Ecto neural progenitor cell (in vitro differentiated cells): ENCODE data around the gene FRMD4B.

Source experiments
- DNase-seq: peaks from one replicate; pipeline ENCODE4 v3.0.0-alpha.2; 2018; ENCODE audit warnings: low spot score

FRMD4B gene

DNA sequence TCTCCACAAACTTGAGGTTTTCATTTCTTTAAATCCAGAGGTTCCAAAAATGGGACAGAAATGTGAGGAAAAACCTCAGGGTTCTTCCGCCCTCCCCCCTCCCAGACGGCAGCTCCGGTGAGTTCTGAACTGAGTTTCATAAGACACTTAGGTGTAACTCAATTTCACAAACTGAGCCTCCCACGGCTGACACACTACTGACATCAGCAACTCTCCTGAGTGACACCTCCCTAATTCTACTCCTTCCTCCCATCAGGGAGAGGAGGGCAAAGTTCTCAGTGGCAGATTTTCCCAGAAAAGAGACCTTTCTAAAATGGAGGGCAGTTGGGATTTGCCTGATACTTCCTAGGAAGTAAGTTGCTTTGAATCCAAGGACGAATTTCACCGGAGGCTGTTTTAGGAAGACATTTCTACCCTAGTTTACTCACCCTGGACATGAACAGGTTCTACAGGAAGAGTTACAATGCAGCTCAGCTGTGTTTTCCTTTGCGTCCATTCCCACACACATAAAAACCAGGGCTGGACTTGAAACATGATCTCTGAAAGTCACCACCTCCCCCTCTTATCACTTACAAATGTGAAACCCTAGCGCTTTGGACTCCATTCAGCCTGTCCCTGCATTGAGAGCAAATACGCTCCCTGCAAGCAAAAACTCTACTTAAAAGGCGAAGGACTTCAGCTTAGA lies 185.4 kb downstream of the FRMD4B start:
- peak; percentile 52 for DNase-seq

DNA sequence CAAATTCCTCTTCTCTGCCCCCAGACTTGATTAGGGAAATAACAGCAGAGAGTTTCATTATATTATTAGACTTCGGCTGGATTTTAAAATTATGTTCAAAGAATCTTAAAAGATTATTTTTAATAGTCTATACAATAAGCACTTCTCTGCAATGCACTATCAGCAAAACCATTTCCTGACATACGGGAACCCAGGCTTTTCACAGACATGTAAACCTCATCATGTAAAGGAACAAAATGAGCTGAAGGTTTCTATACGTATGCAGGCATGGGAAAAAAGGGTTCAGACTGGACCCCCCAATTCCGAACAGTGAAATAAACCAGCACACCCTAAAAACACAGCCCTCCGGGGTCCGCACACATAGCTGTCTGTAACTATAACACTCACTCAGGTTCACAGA lies 185.9 kb downstream of the FRMD4B start:
- DNase-seq = no peak

DNA sequence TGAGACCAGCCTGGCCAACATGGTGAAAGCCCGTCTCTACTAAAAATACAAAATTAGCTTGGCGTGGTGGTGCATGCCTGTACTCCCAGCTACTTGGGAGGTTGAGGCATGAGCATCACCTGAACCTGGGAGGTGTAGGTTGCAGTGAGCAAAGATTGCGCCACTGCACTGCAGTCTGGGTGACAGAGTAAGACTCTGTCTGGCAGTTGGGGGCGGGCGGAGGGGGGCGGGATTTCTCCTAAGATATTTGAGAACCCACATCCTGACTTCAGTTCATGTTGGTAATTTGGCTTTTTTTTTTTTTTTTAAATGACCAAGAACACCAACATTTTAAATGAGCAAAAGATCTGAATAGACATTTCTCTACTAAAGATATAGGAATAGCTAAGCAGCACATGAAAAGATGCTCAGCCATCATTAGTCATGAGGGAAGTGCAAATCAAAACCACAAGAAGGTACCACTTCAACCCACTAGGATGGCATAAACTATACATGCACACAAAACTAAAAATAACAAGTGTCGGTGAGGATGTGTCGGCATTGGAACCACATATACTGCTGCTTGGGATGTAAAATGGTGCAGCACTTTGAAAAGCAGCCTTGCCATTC lies 187.9 kb downstream of the FRMD4B start:
- no peak for DNase-seq

DNA sequence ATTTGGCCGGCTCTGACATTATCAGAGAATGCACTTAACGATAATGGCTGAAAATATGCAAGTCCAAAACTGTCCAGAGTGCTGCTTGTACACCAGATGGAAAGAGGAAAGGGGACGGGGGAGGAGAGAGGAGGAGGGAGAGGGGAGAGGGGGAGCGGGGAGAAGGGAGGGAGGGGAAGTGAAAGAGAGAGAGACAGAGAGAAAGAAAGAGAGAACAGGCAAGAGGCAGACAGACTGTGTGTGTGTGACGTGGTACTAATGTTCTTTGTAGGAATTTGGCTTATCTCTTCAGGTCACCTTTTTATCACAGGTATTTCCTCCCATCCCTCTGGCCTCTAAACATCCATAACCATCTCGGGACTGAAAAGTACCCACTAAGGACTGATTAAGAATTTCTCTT lies 188.4 kb downstream of the FRMD4B start:
- DNase-seq = no peak

DNA sequence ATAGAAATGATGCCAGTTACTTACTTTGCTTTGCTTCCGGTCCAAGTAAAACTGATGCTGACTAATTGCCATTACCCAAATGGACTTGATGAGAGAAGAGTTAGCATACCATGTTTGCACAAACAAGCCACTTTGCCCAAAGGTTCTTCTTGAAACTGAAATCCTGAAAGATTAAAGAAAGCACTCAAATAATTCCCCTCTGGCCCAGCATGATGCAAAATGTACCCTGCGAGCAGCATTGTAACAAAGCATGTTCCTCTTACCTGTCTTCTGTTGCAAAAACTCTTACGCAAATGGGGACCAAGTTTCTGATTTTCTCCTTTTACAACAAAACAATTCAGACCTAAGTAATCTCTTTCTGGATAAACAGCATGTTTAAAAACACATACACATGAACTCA lies 189.0 kb downstream of the FRMD4B start:
- no peak for DNase-seq

DNA sequence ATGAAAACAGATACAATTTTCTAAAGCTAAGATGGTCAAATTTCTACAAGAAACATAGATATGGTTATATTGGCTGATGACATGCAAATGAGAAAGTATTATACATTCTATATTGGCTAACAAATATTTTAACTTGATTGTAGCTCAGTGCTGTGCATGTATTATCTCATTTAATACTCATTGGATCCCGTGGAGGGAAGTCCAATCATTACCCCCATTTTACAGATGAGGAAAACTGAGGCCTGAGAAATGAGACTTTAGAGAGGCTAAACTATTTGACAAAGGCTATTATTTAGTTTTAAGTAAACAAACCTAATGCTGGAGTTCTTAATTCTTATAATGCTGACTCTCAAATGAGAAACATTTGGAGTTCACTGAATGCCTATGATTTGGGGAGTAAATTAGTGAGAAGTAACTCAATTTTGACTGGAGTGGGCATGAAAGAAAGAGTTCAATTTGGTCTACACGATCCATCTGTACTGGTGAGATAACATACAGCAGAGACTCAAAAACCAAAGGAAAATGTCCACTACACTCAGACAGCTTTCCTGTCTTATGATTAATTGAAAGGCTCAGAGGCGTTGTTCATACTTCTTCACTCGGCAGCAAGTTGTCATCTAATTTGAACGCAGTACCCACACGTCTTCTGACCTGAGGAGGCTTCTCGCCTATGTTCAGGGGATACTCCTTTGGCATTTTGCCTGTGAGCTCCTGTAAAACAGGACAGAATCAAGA lies 191.3 kb downstream of the FRMD4B start:
- no peak for DNase-seq

DNA sequence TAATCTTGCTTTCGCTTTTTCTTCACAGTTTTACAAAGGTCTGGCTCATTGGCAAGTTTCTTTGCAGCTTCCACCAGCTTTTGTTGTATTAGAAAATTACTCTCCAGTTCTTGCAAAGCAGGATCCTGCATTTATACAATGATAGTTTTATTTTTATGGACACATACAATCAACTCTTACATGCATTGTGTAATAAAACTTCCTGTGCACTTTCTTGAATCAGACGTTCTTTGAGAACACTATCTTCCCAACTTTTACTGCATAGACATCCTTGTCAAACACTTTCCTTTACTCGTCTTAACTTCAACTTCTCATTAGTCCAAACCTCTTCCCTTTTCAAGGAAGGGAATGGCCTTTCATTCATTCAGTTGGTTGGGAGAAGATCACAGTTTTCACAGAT lies 192.1 kb downstream of the FRMD4B start:
- DNase-seq = no peak

DNA sequence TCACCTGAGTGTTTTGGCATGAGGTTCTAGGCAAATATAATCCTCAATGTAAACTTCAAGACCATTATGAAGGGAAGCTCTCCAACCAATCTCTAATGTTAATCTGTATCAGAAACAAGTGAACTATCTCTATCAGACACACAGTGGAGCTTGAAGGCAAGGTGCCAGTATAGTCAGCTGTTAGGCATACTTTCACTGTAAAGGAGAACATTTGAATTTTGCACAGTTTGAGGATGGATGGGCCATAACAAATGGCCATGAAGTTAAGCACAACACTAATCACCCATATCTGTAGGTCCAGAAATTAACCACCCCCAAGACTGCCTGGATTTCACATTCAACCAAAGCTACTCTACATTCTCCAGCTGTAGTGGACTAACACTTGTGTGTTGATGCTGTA lies 194.4 kb downstream of the FRMD4B start:
- DNase-seq = no peak

DNA sequence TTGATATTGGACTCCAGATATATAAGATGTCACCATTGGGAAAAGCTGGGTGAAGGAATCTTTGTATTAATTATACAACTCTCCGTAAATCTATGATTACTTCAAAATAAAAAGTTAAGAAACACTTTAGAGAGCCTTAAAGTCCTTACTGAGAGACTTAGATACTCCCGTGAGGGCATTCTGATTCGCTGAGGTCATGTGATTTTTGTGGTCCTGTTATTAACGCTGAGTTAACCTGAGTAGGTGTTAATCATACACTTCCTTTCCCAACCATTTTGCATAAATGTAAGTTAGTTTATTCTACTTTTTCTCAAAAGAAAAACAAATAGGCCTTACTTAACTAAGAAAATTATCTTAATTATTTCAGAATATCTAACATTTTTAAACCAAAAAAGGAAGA lies 196.4 kb downstream of the FRMD4B start:
- DNase-seq = no peak

DNA sequence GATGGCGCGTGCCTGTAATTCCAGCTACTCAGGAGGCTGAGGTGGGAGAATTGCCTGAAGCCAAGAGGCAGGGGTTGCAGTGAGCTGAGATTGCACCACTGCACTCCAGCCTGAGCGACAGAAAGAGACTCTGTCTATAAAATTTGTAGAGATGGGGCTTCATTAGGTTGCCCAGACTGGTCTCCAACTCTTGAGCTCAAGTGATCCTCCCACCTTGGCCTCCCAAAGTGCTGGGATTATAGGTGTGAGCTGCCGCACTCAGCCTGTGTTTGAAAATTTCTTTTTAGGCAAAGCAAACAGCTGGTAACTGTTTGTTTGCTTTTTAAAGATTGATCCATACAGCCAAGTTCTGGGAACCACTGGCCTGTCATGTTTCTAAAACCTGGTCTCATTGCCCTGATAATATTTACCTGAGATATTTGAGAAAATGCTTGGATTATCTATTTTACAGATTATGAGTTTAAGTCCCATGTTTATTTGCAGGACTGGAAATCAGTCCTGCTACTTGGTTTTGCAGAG lies 199.3 kb downstream of the FRMD4B start:
- DNase-seq = no peak

DNA sequence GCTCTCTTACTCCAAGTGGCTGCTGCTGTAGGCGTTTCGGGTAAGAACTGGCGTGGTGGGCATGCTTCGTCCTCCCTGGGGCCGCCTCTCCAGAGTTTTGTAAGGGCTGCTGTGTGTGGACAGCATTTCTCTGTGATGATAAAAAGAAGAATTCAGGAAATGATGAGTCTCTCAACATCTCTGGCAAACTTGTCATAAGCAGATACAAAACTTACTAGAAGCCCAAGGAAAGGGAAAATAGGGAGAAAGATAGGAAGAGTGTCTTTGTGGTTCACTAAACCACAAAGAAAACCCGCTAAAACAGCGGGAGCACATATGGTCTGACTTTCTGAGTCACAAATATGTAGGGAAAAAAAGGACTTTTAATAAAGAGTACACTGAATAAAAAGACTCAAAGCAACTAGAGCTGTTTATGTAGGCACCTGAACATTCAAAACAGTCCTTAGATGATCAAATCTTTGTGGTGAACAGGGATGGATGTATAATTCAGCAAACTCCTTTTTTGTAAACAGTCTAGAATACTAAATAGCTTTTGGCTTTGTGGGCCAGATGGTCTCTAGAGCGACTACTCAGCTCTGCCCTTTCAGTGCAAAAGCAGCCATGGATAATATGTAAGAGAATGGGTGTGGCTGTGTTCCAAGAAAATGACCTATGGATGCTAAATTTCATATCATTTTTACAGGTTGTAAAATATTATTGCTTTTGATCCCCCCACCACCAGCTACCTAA lies 203.1 kb downstream of the FRMD4B start:
- DNase-seq = no peak

DNA sequence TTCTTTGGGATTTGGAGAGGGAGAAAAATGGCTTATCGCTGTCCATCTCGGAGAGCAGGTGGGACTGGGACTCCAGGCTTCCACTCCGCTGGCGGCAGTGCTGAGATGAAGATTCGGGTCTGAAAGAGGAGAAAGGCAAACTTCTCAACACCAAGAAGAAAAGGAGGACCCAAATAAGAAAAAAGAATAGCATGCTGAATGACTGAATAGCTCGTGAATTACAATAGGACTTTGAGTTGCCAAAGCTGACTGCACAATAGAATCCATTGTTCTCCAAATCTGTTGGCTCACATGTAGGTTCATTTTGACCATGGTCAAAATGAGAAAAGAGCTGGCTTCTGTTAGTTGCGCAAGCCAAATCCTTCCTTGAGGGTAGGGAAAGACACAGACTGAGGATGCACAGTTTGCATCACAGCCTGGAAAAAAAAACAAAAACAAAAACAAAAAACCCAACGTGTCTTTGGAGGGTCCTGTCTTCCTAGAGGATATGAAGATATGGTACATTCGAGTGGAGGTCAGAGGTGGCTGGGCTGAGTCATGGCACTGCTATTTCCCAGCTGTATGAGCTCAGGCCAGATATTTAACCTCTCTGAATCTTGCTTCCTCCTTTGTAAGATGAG lies 204.2 kb downstream of the FRMD4B start:
- DNase-seq = no peak

DNA sequence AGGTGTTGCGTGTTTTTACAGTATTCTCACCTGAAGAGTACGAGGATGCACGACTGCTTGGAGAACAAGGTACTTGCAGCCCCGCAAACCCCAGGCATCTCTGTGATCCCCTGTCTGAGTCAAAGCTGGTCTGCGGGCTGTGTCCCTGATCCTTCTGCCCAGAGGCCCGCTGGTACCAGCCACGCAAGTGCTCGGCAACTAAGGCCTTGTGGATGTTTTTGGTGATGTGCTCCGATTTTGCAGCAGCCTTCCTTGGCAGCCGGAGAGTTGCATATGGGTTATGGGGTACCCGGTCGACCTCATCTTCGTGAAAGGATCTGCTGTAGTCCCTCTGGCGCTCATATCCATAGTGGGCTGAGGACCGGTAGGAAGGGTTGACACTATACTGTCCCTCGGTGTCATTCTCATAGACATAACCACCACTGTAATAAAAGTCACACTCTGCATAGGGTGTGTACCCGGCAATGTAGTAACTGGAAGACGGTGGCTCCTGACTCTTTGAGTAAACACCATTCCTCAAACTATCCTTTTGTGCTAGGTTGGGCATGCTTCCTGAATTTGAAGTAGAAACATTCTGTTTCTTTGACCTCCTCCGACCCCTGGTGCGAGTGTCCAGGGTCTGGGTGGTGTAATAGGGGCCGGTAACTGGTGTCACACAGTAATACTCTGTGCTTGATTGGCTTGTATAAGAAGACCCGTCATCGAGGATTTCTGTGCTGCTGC lies 204.9 kb downstream of the FRMD4B start:
- DNase-seq = no peak

DNA sequence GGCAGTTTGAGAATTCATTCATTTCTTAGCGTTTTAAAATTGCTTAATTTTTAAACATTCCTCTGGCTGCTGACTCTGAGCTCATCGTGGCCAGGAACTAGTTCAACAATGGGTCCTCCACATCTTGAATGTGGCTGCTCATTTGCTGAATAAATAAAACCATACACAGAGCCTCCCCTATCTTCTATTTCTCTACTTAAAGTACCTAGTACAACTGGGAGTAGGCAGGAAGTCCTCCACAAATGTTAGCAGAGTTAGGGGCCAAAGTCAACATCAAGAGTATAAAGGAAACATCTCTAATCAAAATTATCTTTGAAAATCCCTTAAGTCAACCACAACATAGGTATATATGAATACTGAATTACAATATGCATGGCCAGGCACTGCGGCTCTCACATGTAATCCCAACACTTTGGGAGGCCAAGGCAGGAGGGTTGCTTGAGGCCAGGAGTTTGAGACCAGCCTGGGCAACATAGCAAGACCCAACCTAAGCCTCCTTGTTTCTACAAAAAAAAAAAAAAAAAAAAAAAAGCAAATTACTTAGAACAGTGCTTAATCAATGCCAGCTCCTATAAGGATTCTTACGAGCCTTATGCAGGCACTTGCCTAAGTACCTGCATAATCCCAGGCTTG lies 206.0 kb downstream of the FRMD4B start:
- no peak for DNase-seq

DNA sequence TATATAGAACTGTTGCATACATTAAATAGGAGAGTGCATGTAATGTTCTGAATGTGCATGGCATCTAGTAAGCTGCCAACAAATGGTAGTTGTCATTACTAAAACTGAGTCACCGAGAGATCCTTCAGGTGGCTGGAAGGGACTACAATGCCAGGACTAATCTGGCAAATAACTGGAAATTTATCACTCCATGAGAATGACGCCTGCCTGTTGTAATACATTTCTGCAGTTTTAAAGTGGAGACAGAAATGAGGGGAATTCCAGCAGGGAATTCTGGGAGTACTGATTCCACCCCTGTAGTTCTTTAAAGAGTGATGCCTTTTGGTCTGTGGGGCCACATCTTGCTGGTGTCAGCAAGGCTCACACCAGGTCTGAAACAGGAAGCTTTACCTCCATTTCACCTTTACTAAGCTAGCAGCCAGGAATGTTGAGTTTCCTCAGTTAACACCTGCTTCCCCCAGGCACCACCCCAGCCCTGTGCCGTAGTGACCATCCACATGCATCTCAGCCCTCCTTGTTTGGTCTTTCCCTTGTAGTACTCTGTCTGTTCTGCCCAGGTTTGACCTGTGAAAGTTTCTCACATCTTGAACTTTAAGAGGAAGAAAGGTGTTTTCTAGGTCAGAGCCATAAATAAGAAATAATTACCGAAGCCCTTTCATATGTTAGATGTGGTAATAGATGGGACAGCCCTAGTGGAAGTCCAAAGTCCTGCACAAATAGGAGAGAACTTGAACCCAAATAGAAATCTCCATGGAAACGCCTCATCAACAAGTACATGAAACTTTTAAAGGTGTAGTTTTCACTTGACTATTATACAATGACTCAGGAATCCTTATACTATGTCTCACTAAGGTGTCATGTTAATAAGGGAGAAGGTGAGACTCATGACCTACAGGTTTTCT lies 206.8 kb downstream of the FRMD4B start:
- no peak for DNase-seq

DNA sequence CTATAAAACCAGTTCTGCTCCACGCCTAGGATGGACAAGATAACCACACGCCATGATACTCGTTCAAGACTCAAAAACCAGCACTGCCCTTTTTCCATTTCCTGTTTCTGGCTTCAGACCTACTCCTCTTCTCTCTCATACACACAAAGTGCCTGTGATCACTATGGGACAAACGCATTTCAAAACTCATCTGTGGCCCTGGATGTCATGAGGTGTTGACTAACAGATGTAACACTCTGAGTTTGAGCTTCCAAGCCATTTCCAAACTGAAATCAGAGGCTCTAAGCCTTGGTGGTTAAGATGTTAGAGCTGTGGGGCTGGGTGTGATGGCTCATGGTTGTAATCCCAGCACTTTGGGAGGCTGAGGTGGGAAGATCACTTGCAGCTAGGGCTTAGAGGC lies 207.8 kb downstream of the FRMD4B start:
- DNase-seq = no peak

DNA sequence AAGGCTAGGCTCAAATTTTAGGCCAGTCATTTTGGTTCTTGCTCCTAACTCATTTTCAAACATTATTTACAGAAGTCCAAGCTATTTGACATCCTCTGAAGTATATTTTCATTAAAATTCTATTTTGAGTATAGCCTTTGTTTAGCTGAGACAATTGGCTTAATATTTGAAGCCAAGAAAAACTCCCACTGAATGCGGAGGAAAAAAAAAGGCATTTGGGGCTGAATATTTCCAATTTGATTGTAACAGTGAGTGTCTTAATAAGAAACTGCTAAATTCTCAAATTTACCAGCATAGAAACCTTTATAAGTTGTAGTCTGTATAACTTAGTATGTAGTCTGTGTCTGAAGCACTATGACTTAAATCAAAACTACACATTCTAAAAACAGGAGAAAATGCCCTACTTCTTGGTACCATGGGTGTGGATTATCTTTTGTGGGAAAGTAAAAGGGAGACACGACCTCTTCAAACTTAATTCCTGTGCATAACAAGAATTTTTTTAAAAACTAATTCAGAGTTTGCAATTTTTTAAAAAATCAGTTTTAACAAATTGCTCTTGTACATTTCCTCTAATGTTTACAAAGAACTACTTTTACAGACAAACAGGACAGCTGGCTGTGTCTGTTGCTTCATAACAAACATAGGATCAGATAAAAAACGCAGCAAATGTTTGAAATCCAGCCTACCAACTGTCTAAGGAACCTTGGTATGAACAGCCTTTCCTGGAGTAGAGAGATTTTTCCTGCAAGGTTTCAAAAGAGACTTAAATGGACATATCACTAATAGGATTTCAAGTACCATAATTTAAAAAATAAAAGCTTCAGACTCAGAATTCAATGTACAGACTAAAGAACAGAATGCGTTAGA lies 210.8 kb downstream of the FRMD4B start:
- DNase-seq = no peak

DNA sequence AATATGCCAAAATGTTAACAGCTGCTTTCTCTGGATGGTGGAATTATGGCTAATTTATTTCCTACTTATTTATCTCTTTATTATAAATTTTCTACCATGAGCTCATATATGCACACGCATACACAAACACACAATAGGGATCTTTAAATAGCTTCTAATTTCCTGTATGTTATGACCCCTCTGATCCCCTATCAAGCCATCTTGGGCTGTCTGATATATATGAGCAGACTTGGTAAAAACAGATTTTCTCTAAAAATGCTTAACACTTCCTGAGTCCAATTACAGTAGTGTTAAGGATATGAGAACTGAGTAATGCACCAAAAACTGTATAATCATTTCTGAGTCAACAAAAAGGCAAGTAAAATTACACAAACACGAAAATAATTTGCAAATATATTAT lies 211.4 kb downstream of the FRMD4B start:
- no peak for DNase-seq

DNA sequence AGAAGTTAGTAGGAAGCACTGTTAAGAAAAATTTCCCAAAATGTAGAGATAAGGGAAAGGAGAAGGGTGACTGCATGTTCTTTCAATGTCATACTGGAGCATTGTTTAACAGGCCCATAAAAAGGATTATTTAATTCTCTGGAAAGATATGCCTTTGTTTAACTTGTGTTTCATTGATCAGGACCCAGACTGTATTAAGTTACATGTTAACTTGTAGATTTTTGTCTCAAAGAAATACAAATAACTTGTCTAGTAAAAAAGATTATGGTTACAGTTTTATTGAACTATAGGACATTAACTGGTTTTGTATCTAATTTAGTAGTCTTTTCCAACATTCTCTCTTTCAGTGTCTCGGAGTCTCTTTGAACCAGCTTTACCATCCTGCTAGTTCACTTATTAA lies 213.8 kb downstream of the FRMD4B start:
- no peak for DNase-seq
